ENCODE measurements around the gene DMXL1.
"Not testable (repeated sequence)": the region's sequence is repeated elsewhere in the genome, so short reads cannot be mapped to it uniquely, and the experiment has no call there.

The DMXL1 gene

DNA sequence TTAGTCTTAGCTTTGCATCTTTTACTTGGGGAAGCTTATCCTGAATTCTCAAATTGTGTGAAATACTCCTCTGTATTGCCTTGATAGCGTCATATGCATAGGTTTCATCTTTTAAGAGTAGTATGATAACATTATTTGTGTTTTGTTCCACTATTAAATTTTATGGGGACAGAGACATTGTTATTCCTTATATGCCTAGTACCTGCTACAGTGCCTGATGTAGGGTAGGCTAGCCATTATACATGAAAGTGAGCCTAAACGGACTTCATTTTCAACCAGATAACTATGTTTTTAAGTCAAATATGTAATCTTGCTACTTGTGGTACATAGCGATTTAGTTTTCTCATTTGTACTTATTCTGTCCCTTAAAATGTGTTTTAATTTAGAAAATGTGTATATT lies 105.9 kb downstream of the DMXL1 start:
- no peaks in the 10 kb centered on the region for H3K9me3 Mint-ChIP-seq
- H3K27ac Mint-ChIP-seq: no peak overlapping the region
- no peaks in the 10 kb centered on the region for H3K27me3 Mint-ChIP-seq
- H3K4me1 Mint-ChIP-seq (ENCODE audit: low read depth): no peaks in the 10 kb centered on the region
- intact Hi-C loops (cut with micrococcal nuclease): no loop called here
- H3K4me3 Mint-ChIP-seq: no peak overlapping the region
- peaks cover 56% of the 10 kb centered on the region for H3K36me3 Mint-ChIP-seq (ENCODE audit: low read depth)

DNA sequence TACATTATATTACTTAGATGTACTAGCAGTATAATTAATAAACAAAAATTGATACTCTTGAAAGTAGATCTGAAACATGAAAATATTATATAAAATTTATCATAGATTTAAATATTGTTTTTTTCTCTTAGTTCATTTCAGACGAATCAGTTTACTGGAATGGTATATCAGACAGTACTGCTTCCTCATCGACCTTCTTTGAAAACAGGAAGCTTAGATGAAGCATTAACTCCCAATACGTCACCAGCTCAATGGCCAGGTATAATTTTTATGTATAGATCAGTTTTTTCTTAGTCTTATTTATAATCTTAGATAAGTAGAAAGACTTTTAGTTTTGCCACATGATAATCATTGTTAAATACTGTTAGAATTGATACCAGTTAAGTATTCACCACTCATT lies 106.3 kb downstream of the DMXL1 start:
- H3K36me3 Mint-ChIP-seq (ENCODE audit: low read depth): peaks cover 55% of the 10 kb centered on the region
- no peaks in the 10 kb centered on the region for H3K4me1 Mint-ChIP-seq (ENCODE audit: low read depth)
- intact Hi-C loops (cut with micrococcal nuclease): no loop called here
- no peaks in the 10 kb centered on the region for H3K9me3 Mint-ChIP-seq
- H3K4me3 Mint-ChIP-seq: no peak overlapping the region
- H3K27me3 Mint-ChIP-seq: no peaks in the 10 kb centered on the region
- no peak overlapping the region for H3K27ac Mint-ChIP-seq

DNA sequence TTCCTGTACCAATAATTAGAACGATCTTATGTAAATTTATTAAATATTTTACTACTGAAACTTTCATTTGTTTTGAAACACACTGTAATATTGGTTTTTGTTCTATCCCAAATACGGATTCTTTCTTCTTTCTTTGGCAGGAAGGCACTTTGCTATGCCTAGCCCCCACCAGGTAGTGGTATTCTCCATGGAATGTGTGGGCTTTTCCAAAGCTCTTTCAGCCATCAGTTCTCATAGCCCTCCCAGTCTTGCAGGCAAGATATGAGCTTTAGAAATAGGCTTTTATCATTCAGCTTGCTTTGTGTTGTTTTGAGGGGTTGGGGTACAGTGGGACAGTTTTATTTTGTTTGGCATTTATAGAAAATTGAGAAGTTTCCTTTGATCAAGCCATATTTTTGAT lies 107.5 kb downstream of the DMXL1 start:
- Mint-ChIP-seq H3K36me3 (ENCODE audit: low read depth) (peaks cover 47% of the 10 kb centered on the region), H3K9me3 (no peaks in the 10 kb centered on the region), H3K4me1 (ENCODE audit: low read depth) (no peaks in the 10 kb centered on the region), H3K27me3 (no peaks in the 10 kb centered on the region), H3K4me3 (no peak overlapping the region), H3K27ac (no peak overlapping the region)
- intact Hi-C loops (cut with micrococcal nuclease): no loop called here

DNA sequence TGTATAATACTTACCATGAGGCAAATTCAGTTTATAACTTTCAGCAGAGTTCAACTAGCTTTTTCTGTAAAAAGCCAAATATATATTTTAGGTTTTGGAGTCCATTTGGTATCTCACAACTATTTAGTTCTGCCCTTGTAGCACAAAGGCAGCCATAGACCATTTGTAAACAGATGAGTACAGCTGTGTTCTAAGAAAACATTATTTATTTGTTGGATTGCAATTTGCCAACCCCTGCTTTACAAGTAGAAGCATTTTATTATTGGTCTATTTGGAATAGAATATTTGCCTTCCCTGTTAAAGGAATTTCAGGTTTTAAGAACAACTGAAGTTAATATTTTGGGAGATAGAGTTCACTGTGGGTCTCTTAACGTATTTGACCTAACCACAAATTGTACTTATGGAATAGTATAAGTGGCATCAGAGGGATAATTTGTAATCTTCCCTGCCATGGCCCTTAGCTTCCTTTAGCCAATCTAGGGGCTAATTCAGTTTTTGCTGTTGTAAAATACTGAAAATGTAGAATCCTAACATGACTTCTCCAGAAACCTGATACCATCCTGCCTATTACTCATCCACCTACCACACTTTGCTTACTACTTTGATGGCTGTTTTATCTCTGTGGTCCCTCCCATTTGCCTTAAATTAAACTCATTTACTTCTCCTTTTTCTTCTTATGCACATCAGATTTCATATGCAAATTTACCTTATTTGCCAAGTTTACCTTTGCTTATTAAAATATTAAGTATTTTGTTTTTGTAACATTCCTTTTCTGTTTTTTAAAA lies 109.2 kb downstream of the DMXL1 start:
- no peaks in the 10 kb centered on the region for H3K9me3 Mint-ChIP-seq
- H3K27me3 Mint-ChIP-seq: no peaks in the 10 kb centered on the region
- no peak overlapping the region for H3K4me3 Mint-ChIP-seq
- intact Hi-C loops (cut with micrococcal nuclease): no loop called here
- peaks cover 47% of the 10 kb centered on the region for H3K36me3 Mint-ChIP-seq (ENCODE audit: low read depth)
- no peak overlapping the region for H3K27ac Mint-ChIP-seq
- H3K4me1 Mint-ChIP-seq (ENCODE audit: low read depth): no peaks in the 10 kb centered on the region

DNA sequence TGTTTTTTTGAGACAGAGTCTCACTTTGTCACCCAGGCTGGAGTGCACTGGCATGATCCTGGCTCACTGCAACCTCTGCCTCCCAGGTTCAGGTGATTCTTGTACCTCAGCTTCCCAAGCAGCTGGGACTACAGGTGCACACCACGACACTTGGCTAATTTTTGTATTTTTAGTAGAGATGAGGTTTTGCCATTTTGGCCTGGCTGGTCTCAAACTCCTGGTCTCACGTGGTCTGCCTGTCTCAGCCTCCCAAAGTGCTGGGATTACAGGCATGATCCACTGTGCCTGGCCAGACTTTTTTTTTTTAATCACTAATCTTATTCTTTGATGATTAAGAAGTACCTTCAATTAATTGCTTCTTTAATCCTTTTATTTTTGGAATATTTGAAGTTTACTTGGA lies 114.6 kb downstream of the DMXL1 start:
- intact Hi-C loops (cut with micrococcal nuclease); H3K27me3 Mint-ChIP-seq; H3K9me3 Mint-ChIP-seq; H3K4me3 Mint-ChIP-seq; H3K27ac Mint-ChIP-seq; H3K4me1 Mint-ChIP-seq (ENCODE audit: low read depth): not testable (repeated sequence)
- H3K36me3 Mint-ChIP-seq (ENCODE audit: low read depth): peaks cover 37% of the 10 kb centered on the region

DNA sequence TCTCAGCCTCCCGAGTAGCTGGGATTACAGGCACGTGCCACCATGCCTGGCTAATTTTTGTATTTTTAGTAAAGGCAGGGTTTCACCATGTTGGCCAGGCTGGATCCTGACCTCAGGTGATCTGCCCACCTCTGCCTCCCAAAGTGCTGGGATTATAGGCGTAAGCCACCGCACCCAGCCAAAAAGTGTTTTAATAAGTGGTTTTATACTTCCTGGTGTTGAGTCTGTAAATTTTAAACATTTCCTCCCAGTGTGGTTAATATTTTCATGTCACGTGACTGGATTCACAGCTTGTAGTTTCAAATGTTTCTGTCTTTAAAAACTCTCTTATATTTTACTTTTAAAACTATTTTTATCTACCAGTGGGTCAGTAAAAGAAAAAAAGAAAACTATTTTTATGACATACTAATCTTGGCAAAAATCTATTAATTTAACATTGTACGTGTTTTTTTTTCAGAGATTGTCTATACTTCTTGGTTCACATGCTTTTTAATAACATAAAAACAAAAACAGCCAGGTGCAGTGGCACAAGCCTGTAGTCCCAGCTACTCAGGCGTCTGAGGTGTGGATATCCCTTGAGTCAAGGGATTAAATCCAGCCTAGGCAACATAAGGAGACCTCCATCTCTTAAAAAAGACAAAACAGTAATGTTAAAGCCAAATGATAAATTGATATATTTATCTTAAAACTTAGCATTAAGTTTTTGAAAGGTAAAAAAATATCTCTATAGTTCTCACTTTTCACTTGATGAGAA lies 117.1 kb downstream of the DMXL1 start:
- Mint-ChIP-seq H3K27ac (no peak overlapping the region), H3K27me3 (no peaks in the 10 kb centered on the region), H3K4me1 (ENCODE audit: low read depth) (peaks cover 5% of the 10 kb centered on the region), H3K4me3 (no peak overlapping the region), H3K36me3 (ENCODE audit: low read depth) (peaks cover 31% of the 10 kb centered on the region), H3K9me3 (no peaks in the 10 kb centered on the region)
- intact Hi-C loops (cut with micrococcal nuclease): no loop called here

DNA sequence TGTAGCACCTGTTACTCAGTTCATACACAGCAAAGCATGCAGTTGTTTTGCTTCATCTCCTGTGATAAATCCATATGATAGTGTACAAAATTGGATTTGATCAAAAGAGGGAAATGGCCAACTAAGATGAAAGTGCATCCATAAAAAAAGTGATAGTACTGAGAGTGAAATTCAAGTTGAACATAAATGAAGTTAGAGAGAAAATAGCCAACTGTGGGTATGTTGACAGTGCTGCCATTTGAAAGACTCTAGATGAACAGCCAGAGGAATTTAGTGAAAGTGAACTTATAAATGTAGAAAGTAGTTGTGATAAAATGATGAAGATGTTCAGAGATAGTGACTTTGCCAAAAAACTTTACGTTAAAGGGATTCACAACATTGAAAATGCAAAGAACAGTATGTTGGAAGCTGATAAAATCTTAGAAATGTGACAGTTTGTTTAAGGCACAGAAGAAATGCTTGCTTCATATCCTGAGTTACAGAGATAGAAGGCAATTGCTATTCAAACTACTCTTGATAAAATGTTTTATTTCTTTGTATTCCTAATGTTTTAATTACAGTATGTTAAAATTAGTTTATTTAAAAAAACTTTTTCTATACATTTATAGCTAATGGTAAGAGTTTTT lies 119.7 kb downstream of the DMXL1 start:
- intact Hi-C loops (cut with micrococcal nuclease): no loop called here
- Mint-ChIP-seq H3K36me3 (ENCODE audit: low read depth) (peaks cover 18% of the 10 kb centered on the region), H3K9me3 (no peaks in the 10 kb centered on the region), H3K4me3 (no peak overlapping the region), H3K27ac (no peak overlapping the region), H3K4me1 (ENCODE audit: low read depth) (peaks cover 5% of the 10 kb centered on the region), H3K27me3 (no peaks in the 10 kb centered on the region)

DNA sequence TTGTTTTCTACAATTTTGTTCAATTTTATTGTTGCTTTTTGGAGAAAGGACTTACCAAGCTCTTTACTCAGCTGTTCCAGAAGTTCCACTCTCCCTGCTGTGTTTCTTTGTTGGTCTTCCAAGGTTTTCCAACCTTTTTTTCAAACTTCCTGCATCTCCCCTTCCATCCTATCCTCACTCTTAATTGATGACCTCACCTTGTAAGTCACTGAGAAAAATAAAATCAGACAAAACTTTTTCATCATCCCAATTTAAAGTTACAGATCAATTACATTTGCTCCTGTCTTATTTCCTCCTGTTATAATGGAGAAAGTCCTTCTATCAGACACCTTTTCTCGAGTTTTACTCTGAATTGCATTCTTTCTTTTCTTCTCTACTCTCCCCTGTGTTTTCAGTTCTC lies 121.1 kb downstream of the DMXL1 start:
- intact Hi-C loops (cut with micrococcal nuclease): no loop called here
- no peaks in the 10 kb centered on the region for H3K27me3 Mint-ChIP-seq
- H3K36me3 Mint-ChIP-seq (ENCODE audit: low read depth): peaks cover 20% of the 10 kb centered on the region
- H3K4me1 Mint-ChIP-seq (ENCODE audit: low read depth): peaks cover 5% of the 10 kb centered on the region
- no peak overlapping the region for H3K4me3 Mint-ChIP-seq
- no peaks in the 10 kb centered on the region for H3K9me3 Mint-ChIP-seq
- H3K27ac Mint-ChIP-seq: no peak overlapping the region

DNA sequence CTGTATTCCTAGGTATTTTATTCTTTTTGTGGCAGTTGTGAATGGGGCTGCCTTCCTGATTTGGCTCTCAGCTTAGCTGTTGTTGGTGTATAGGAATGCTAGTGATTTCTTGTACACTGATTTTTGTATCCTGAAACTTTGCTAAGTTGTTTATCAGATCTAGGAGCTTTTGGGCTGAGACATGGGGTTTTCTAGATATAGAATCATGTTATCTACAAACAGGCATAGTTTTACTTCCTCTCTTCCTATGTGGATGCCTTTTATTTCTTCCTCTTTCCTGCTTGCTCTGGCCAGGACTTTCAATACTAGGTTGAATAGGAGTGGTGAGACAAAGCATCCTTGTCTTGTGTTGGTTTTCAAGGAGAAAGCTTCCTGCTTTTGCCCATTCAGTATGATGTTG lies 129.9 kb downstream of the DMXL1 start:
- H3K4me1 Mint-ChIP-seq (ENCODE audit: low read depth): peaks cover 25% of the 10 kb centered on the region
- H3K36me3 Mint-ChIP-seq (ENCODE audit: low read depth): peaks cover 73% of the 10 kb centered on the region
- H3K27me3 Mint-ChIP-seq: no peaks in the 10 kb centered on the region
- intact Hi-C loops (cut with micrococcal nuclease): no loop called here
- no peak overlapping the region for H3K4me3 Mint-ChIP-seq
- no peaks in the 10 kb centered on the region for H3K9me3 Mint-ChIP-seq
- no peak overlapping the region for H3K27ac Mint-ChIP-seq

DNA sequence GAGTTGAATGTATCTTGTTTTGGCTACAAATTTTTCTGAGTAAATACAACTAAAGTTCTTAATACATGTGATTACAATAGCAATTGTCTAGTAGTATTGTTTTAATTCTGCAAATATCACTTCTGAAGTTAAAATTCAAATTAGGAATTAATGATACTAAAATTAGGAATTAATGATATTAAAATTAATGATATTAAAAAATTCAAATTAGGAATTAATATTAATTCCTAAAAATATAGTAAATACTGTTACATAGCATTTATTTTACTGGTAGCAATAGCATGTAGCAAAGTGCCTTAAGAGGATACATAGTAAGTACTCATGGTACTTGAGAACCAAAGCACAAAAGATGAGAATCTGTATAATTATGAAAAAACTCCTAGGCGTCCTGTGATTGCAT lies 136.2 kb downstream of the DMXL1 start:
- Mint-ChIP-seq H3K27me3 (no peaks in the 10 kb centered on the region), H3K9me3 (no peaks in the 10 kb centered on the region), H3K27ac (no peak overlapping the region), H3K4me3 (no peak overlapping the region), H3K36me3 (ENCODE audit: low read depth) (peaks cover 68% of the 10 kb centered on the region), H3K4me1 (ENCODE audit: low read depth) (no peaks in the 10 kb centered on the region)
- intact Hi-C loops (cut with micrococcal nuclease): no loop called here

DNA sequence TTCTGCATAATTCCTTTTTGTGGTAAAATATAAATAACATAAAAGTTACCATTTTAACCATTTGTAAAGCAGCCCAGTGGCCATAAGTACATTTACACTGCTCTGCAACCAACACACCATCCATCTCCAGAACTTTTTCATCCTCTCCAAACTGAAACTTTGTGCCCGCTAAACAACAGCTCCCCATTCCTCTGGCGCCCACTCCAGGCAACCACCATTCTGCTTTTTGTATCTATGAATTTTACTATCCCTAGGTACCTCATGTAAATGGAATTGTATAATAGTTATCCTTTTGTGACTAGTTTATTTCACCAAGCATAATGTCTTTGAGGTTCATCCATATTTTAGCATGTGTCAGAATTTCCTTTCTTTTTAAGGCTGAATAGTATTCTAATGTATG lies 141.1 kb downstream of the DMXL1 start:
- Mint-ChIP-seq H3K9me3 (no peaks in the 10 kb centered on the region), H3K4me1 (ENCODE audit: low read depth) (no peaks in the 10 kb centered on the region), H3K4me3 (no peak overlapping the region), H3K27me3 (no peaks in the 10 kb centered on the region), H3K27ac (no peak overlapping the region), H3K36me3 (ENCODE audit: low read depth) (peaks cover 67% of the 10 kb centered on the region)
- intact Hi-C loops (cut with micrococcal nuclease): no loop called here

DNA sequence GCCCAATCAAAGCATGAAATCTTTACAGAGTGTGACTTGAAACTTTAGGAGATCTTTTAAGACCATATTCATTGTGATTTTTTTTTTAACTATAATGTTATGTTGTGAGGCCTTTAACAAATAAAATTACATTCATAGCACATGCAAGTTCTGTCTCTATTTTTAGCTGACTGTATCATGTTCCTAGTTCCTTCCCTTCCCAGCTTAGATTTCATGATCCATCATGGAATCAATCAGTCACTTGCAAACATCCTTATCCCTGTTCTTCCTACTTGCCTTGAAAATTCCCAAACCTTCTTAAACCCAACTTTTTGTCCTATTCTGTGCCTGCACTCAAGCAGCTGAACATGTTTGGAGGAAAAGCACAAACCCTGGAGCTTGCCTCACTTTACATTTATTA lies 141.8 kb downstream of the DMXL1 start:
- intact Hi-C loops (cut with micrococcal nuclease): no loop called here
- H3K4me1 Mint-ChIP-seq (ENCODE audit: low read depth): no peaks in the 10 kb centered on the region
- peaks cover 67% of the 10 kb centered on the region for H3K36me3 Mint-ChIP-seq (ENCODE audit: low read depth)
- no peaks in the 10 kb centered on the region for H3K27me3 Mint-ChIP-seq
- H3K27ac Mint-ChIP-seq: no peak overlapping the region
- H3K9me3 Mint-ChIP-seq: no peaks in the 10 kb centered on the region
- H3K4me3 Mint-ChIP-seq: no peak overlapping the region

DNA sequence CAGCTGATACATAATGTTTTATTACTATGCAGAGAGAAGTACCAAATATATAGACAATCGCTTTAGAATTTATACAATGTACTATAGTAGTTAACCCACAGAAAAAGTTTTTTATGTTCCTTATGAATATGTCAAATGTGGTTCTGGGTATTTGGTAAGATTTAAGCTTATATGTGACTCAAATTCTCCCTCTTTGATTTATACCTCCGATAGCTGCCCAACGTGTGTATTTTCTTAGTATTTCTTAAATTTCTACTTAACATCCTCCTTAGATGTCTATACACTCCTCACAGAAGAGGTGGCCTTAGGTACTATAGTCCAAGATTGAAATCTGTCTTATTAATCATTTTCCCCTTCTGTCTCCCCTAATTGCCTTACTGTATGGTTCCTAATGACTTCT lies 146.3 kb downstream of the DMXL1 start:
- no peak overlapping the region for H3K27ac Mint-ChIP-seq
- no peaks in the 10 kb centered on the region for H3K9me3 Mint-ChIP-seq
- peaks cover 7% of the 10 kb centered on the region for H3K4me1 Mint-ChIP-seq (ENCODE audit: low read depth)
- H3K27me3 Mint-ChIP-seq: no peaks in the 10 kb centered on the region
- intact Hi-C loops (cut with micrococcal nuclease): no loop called here
- no peak overlapping the region for H3K4me3 Mint-ChIP-seq
- H3K36me3 Mint-ChIP-seq (ENCODE audit: low read depth): peaks cover 50% of the 10 kb centered on the region
